GM10266 (cell line): Measurements from ENCODE around the gene APOF.

Source experiments
- DNase-seq: peaks from one replicate; pipeline ENCODE4 v3.0.0; 2012; ENCODE audit errors: extremely low spot score
- CTCF ChIP-seq: IDR thresholded peaks from 2 replicates; pipeline ENCODE4 v1.5.1; 2012; ENCODE audit warnings: mild to moderate bottlenecking, low read depth; ENCODE audit not compliant: control insufficient read depth, insufficient read depth; ENCODE audit errors: missing control alignments

The APOF gene

DNA sequence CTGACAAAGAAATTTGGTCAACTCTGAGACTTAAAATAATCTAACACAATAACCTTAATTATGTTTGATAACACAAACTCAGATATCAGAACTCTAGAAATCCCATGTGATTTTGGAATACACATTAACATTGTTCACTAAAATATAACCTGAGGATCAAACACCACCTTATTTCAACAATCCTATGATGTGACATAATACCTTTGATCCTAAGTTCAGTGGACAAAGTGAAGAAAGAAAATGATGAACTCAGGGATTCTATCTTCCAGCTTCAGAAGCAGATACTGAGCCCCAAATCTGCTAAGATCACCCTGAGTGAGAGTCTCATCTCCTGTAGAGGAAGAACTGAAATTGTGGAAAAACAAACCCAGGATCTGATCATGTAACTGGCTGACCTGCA, 35.7 kb upstream of the APOF start:
- DNase-seq: no peak
- TF ChIP-seq CTCF: no peak

GRCh38 chr12:56392331-56392730, 29.7 kb upstream of the APOF start:
- DNase-seq: no peak
- no peak for TF ChIP-seq CTCF

GRCh38 chr12:56391721-56392120, 29.1 kb upstream of the APOF start:
- TF ChIP-seq CTCF: no peak
- no peak for DNase-seq

GRCh38 chr12:56389412-56389811, 26.8 kb upstream of the APOF start:
- TF ChIP-seq CTCF: no peak
- no peak for DNase-seq

- no peak for DNase-seq
- no peak for TF ChIP-seq CTCF
These were observed 24.6 kb upstream of the APOF start for GRCh38 chr12:56387152-56387736.

DNA sequence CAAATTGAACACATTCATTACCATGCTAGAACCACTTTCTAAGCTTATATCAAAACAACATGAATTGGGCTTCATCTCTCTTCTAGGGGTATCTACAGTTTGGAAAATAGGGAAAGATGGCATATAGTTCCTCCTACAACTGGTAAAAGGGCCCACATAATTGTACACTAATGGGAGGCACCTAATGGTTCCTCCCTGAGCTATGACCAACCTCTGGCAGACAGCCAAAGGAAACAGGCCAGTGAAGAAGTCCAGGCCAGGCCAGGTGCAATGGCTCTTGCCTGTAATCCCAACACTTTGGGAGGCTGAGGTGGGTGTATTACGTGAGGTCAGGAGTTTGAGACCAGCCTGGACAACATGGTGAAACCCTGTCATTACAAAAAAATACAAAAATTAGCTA, 23.2 kb upstream of the APOF start:
- TF ChIP-seq CTCF: no peak
- no peak for DNase-seq

DNA sequence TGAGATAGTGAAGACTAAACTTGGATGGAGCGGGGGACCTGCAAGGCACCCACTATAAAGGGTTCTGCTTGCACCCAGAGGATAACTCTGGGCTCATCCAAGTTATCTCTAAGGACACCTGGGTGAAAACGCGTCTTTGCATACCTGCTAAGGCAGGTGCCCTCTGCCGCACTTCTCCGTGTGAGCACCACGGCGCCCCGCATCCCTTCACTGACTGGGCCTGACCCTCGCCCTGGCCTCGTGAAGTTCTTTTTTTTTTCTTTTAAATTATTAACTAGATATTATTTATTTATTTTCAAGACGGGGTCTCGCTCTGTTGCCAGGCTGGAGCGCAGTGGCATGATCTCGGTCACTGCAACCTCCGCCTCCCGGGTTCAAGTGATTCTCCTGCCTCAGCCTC, 20.0 kb upstream of the APOF start:
- TF ChIP-seq CTCF: no peak
- DNase-seq: no peak
